Endothelial cell of umbilical vein (primary cell): ENCODE results near the gene ZNF132. TPM values are rescaled to one million over a fixed set of nuclear protein-coding genes. Genes with fewer than 3 reads are reported as not detected.

Experiments
- BruUV-seq: library from RNA; stranded (reverse); fragments of 400-500 nt; replicated peaks from 2 replicates; lab custom pipeline; 2021; lab: Mats Ljungman, UMichigan
- CTCF ChIA-PET: fragments of 300-600, 350-600 bp; sonication (Branson Sonifier 250); formaldehyde crosslinking; loops from one replicate; lab custom pipeline; 2021; ENCODE audit warnings: antibody characterized with exemption, inconsistent platforms; lab: Charles Lee
- POLR2A ChIA-PET: fragments of 300-600, 350-600 bp; sonication (Branson Sonifier 250); formaldehyde crosslinking; loops from one replicate; lab custom pipeline; 2021; ENCODE audit warnings: antibody characterized with exemption, inconsistent platforms; lab: Charles Lee
- DNase-seq: peaks from one replicate; pipeline ENCODE4 v3.0.0-alpha.2; 2011; ENCODE audit warnings: low read depth, low spot score
- FAIRE-seq: peaks from 2 replicates; lab custom pipeline; 2011; peaks lifted over from hg19 to GRCh38; lab: Jason Lieb, UNC
- H2AFZ ChIP-seq: 2 replicates; pipeline ENCODE4 v1.6.0; 2012; ENCODE audit warnings: low read depth, low read length, control low read depth, inconsistent platforms
- H3K27ac ChIP-seq: 2 replicates; pipeline ENCODE4 v1.5.1; 2011; ENCODE audit warnings: low read depth, mild to moderate bottlenecking, control low read depth, low read length, moderate library complexity; ENCODE audit not compliant: insufficient read depth
- H3K27me3 ChIP-seq, 2 experiments: 2 replicates each; pipeline versions ENCODE4 v1.6.0 to v1.6.1; 2011; ENCODE audit warnings: low read length in 2 of 2, mixed read lengths in 1 of 2; ENCODE audit not compliant: control insufficient read depth in 2 of 2, insufficient read depth in 2 of 2
- H3K36me3 ChIP-seq, 2 experiments: 2 replicates in 1 of 2; 3 replicates in 1 of 2; pipeline ENCODE4 v1.5.1; 2011; ENCODE audit warnings: low read length in 2 of 2, mild to moderate bottlenecking in 1 of 2, moderate library complexity in 1 of 2; ENCODE audit not compliant: control insufficient read depth in 2 of 2, insufficient read depth in 2 of 2; ENCODE audit errors: extremely low read depth in 1 of 2
- H3K4me1 ChIP-seq: 3 replicates; pipeline ENCODE4 v1.5.1; 2011; ENCODE audit warnings: mild to moderate bottlenecking, low read length; ENCODE audit not compliant: control insufficient read depth, insufficient read depth; ENCODE audit errors: extremely low read depth
- H3K4me2 ChIP-seq: 2 replicates; pipeline ENCODE4 v1.6.1; 2011; ENCODE audit warnings: low read length, control low read depth, mixed read lengths; ENCODE audit not compliant: insufficient read depth
- H3K4me3 ChIP-seq, 3 experiments: fragments of 200-600 bp in 1 of 3; sonication (generic), shearing (Covaris generic) in 1 of 3; replicated peaks in 1 of 3; 2 replicates each; pipeline ENCODE4 v1.5.1; 2011 to 2016; ENCODE audit warnings: control low read depth in 3 of 3, low read length in 3 of 3, mild to moderate bottlenecking in 2 of 3, inconsistent platforms in 1 of 3, low read depth in 1 of 3, moderate library complexity in 1 of 3; ENCODE audit not compliant: insufficient read depth in 1 of 3
- H3K79me2 ChIP-seq: 2 replicates; pipeline ENCODE4 v1.6.0; 2012; ENCODE audit warnings: low read length, inconsistent platforms; ENCODE audit not compliant: control insufficient read depth, insufficient read depth
- H3K9ac ChIP-seq: replicated peaks from 2 replicates; pipeline ENCODE3; 2011; ENCODE audit warnings: low read length, control low read depth; ENCODE audit not compliant: insufficient read depth; ENCODE audit errors: extremely low read depth
- H3K9me1 ChIP-seq: replicated peaks from 3 replicates; pipeline ENCODE4 v1.6.0; 2011; ENCODE audit warnings: mild to moderate bottlenecking, low read length; ENCODE audit not compliant: control insufficient read depth, insufficient read depth; ENCODE audit errors: extremely low read depth
- H3K9me3 ChIP-seq: replicated peaks from 2 replicates; pipeline ENCODE4 v1.5.1; 2012; ENCODE audit warnings: low read length, inconsistent platforms; ENCODE audit not compliant: control insufficient read depth, insufficient read depth
- H4K20me1 ChIP-seq: replicated peaks from 2 replicates; pipeline ENCODE3; 2011; ENCODE audit warnings: mild to moderate bottlenecking, low read length; ENCODE audit not compliant: control insufficient read depth, insufficient read depth; ENCODE audit errors: extremely low read depth
- EZH2 ChIP-seq: IDR thresholded peaks from 2 replicates; pipeline ENCODE4 v1.6.1; 2012; ENCODE audit warnings: borderline replicate concordance, low read depth, mild to moderate bottlenecking, moderate library complexity, low read length, inconsistent platforms; ENCODE audit not compliant: severe bottlenecking
- FOS ChIP-seq: IDR thresholded peaks from 2 replicates; pipeline ENCODE4 v1.6.1; 2011; ENCODE audit warnings: mild to moderate bottlenecking, low read length, moderate library complexity, borderline replicate concordance; ENCODE audit not compliant: insufficient read depth
- GATA2 ChIP-seq: IDR thresholded peaks from 2 replicates; pipeline ENCODE4 v1.7.0; 2011; ENCODE audit warnings: low read depth, mild to moderate bottlenecking, moderate library complexity, mixed read lengths, low read length; ENCODE audit not compliant: insufficient read length, insufficient read depth
- JUN ChIP-seq: IDR thresholded peaks from 2 replicates; pipeline ENCODE4 v1.6.1; 2011; ENCODE audit warnings: borderline replicate concordance, low read depth; ENCODE audit not compliant: insufficient read length, insufficient read depth
- MYC ChIP-seq: IDR thresholded peaks from one replicate; pipeline ENCODE4 v1.6.1; 2011; ENCODE audit warnings: mild to moderate bottlenecking, low read depth, low read length
- POLR2A ChIP-seq: IDR thresholded peaks from 2 replicates; pipeline ENCODE4 v1.6.1; 2012; ENCODE audit warnings: low read depth, mild to moderate bottlenecking, control low read depth, low read length
- POLR2AphosphoS5 ChIP-seq: IDR thresholded peaks from 2 replicates; pipeline ENCODE4 v1.6.1; 2012; ENCODE audit warnings: low read depth, mild to moderate bottlenecking, control low read depth, low read length, moderate library complexity; ENCODE audit not compliant: insufficient read depth
- dilution Hi-C: fragments of 300-500 bp; cut with MboI; formaldehyde crosslinking; loops from one replicate; pipeline ENCODE4 v1.15.0; 2019; ENCODE audit warnings: low sequenced_read_pairs; ENCODE audit not compliant: extremely low pct_ligation_motif_present
- intact Hi-C: fragments of 100-400 bp; cut with micrococcal nuclease; formaldehyde crosslinking; loops from one replicate; pipeline ENCODE4 v1.10.0; 2022
- polyA plus RNA-seq, 4 experiments: library from polyadenylated mRNA; depleted of rRNA in 3 of 4; stranded (reverse) in 3 of 4; unstranded in 1 of 4; fragments of >200 nt; gene quantifications; 2 replicates each; pipeline versions ENCODE4 v1.2.1 to v1.2.3, GENCODE V29; 2011 to 2012; ENCODE audit warnings: missing spikeins in 1 of 4
- total RNA-seq: library from RNA; stranded (reverse); gene quantifications from 2 replicates; pipeline ENCODE4 v1.2.3, GENCODE V29; 2021
- TF ChIP-seq, protein P1 (sequence below): IDR thresholded peaks from 2 replicates; pipeline ENCODE4 v1.6.1; 2011; ENCODE audit not compliant: insufficient read depth, insufficient read length
- TF ChIP-seq, protein P2 (sequence below), 2 donors: IDR thresholded peaks; 1 replicate in 1 of 2; 2 replicates in 1 of 2; pipeline ENCODE4 v1.5.1; 2011; ENCODE audit warnings: low read length in 2 of 2, mild to moderate bottlenecking in 2 of 2, moderate library complexity in 2 of 2, control low read depth in 1 of 2, inconsistent platforms in 1 of 2, low read depth in 1 of 2; ENCODE audit not compliant: insufficient read depth in 1 of 2; ENCODE audit errors: extremely low read depth in 1 of 2

The ZNF132 gene
- total and polyA plus RNA-seq, 2 donors (not counting 3 experiments of a cell fraction or from before 2014, with no cell fraction given): 0.54 to 4.2 TPM

DNA sequence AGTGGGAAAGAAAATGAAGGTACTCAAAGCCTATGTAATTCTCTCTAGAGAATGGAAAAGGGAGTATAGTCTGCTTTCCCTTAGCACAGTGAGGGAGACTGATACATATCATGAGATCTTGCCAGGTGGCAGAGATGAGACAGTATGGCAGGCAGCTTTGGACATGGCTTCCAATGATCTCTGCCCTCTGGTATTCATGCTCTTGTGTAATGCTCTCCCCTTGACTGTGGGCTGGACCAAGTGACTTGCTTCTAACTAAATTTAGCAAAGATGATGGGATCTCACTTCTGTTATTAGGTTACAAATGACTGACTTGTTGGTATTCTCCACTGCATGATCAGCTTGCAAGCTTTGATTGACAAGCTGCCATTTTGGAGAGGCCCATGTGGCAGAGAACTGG lies 10.2 kb downstream of the ZNF132 start:
- TF ChIP-seq, protein P1, sequence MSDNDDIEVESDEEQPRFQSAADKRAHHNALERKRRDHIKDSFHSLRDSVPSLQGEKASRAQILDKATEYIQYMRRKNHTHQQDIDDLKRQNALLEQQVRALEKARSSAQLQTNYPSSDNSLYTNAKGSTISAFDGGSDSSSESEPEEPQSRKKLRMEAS: no peak
- TF ChIP-seq FOS: no peak
- TF ChIP-seq, protein P2, sequence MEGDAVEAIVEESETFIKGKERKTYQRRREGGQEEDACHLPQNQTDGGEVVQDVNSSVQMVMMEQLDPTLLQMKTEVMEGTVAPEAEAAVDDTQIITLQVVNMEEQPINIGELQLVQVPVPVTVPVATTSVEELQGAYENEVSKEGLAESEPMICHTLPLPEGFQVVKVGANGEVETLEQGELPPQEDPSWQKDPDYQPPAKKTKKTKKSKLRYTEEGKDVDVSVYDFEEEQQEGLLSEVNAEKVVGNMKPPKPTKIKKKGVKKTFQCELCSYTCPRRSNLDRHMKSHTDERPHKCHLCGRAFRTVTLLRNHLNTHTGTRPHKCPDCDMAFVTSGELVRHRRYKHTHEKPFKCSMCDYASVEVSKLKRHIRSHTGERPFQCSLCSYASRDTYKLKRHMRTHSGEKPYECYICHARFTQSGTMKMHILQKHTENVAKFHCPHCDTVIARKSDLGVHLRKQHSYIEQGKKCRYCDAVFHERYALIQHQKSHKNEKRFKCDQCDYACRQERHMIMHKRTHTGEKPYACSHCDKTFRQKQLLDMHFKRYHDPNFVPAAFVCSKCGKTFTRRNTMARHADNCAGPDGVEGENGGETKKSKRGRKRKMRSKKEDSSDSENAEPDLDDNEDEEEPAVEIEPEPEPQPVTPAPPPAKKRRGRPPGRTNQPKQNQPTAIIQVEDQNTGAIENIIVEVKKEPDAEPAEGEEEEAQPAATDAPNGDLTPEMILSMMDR (IDR thresholded peaks at IDR 0.05; ENCODE audit: extremely low read depth in 1 of 2, insufficient read depth in 1 of 2, low read depth in 1 of 2, low read length in 2 of 2): no peak
- no peak for TF ChIP-seq POLR2A
- TF ChIP-seq MYC: no peak
- no peak for TF ChIP-seq JUN
- TF ChIP-seq EZH2: no peak
- TF ChIP-seq POLR2AphosphoS5: no peak
- TF ChIP-seq GATA2: no peak
- ChIA-PET POLR2A (no interaction called here), CTCF (no interaction called here)
- BruUV-seq: no TSS peak
- peaks cover 5 to 9% of the 10 kb centered on the region in 2 experiments for H3K36me3 ChIP-seq
- DNase-seq: no peak
- no peak overlapping the region for H2AFZ ChIP-seq
- no peak overlapping the region for H3K4me3 ChIP-seq
- dilution Hi-C loops (no loop called here), intact Hi-C loops (no loop called here)
- no peaks in the 10 kb centered on the region for H3K4me1 ChIP-seq
- H3K79me2 ChIP-seq: no peaks in the 10 kb centered on the region
- H3K9ac ChIP-seq: no peak overlapping the region
- H4K20me1 ChIP-seq: no peaks in the 10 kb centered on the region
- H3K9me3 ChIP-seq: peaks cover 35% of the 10 kb centered on the region
- H3K27ac ChIP-seq: no peak overlapping the region
- H3K27me3 ChIP-seq: no peaks in the 10 kb centered on the region
- H3K4me2 ChIP-seq: no peak overlapping the region
- no peak for FAIRE-seq
- H3K9me1 ChIP-seq: no peaks in the 10 kb centered on the region
